Skeletal muscle tissue (tissue), 4 donors: ENCODE measurements around the gene MRPL10. TPM values are rescaled to one million over a fixed set of nuclear protein-coding genes. Genes with fewer than 3 reads are reported as not detected.

Experiments used
- H3K27ac ChIP-seq: one replicate; pipeline ENCODE4 v1.7.0; 2013; ENCODE audit warnings: mild to moderate bottlenecking, low read depth, low read length, inconsistent platforms
- H3K27me3 ChIP-seq, 3 donors: one replicate each; pipeline ENCODE4 v1.7.0; 2013; ENCODE audit warnings: low read length in 3 of 3; ENCODE audit not compliant: control insufficient read depth in 3 of 3, insufficient read depth in 3 of 3
- H3K36me3 ChIP-seq, 3 donors: one replicate each; pipeline ENCODE4 v1.7.0; 2013; ENCODE audit warnings: low read length in 3 of 3; ENCODE audit not compliant: control insufficient read depth in 3 of 3, insufficient read depth in 3 of 3
- H3K4me1 ChIP-seq, 3 donors: one replicate each; pipeline ENCODE4 v1.7.0; 2013; ENCODE audit warnings: low read length in 3 of 3, mild to moderate bottlenecking in 3 of 3; ENCODE audit not compliant: control insufficient read depth in 3 of 3, insufficient read depth in 3 of 3
- H3K4me3 ChIP-seq, 3 donors: one replicate each; pipeline ENCODE4 v1.7.0; 2013; ENCODE audit warnings: low read length in 3 of 3
- H3K9ac ChIP-seq, 3 donors: one replicate each; pipeline ENCODE4 v1.7.0; 2013; ENCODE audit warnings: low read length in 3 of 3, mild to moderate bottlenecking in 3 of 3, moderate library complexity in 2 of 3, low read depth in 1 of 3
- H3K9me3 ChIP-seq, 3 donors: one replicate each; pipeline ENCODE4 v1.7.0; 2013; ENCODE audit warnings: low read length in 3 of 3; ENCODE audit not compliant: control insufficient read depth in 3 of 3
- total RNA-seq: library from RNA; depleted of rRNA; stranded (reverse); fragments of >200 nt; gene quantifications from one replicate; pipeline ENCODE4 v1.2.3, GENCODE V29; 2014
- donor health status: Osteomylitis.

The MRPL10 gene
- total RNA-seq, 1 donor from 2014 or later: 19.8 TPM

DNA sequence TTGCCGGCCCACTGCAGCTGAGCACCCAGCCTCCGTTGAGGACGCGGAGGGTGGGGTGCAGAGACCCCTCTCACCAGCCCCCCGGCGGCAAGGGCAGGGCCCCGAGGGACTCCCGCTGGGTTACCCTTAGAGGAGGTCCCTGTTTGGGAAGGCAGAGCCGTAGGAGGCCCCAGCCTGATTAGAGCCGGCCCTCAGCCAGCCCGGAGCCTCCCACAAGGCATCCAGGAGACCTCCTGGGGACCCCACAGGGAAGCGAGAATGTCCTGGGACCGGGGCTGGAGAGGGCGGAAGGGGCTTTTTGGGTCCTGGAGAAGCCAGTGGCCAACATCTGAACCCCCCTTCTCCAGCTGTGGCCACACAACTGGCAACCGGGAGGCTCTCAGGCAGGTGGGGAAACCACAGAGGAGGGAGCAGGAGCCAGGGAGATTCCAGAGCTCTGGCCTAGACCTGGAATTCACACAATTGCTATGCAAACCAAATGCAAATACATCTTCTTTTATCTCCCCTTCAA, 41.4 kb upstream of the MRPL10 start:
- no peaks in the 10 kb centered on the region for H3K9me3 ChIP-seq
- peaks cover 61 to 72% (median 68%) of the 10 kb centered on the region in 3 donors for H3K27me3 ChIP-seq
- H3K4me1 ChIP-seq: peaks cover 0 to 2% (median 0%) of the 10 kb centered on the region in 3 donors
- no peak overlapping the region for H3K27ac ChIP-seq
- H3K9ac ChIP-seq: no peak overlapping the region
- no peak overlapping the region for H3K4me3 ChIP-seq
- no peaks in the 10 kb centered on the region for H3K36me3 ChIP-seq

DNA sequence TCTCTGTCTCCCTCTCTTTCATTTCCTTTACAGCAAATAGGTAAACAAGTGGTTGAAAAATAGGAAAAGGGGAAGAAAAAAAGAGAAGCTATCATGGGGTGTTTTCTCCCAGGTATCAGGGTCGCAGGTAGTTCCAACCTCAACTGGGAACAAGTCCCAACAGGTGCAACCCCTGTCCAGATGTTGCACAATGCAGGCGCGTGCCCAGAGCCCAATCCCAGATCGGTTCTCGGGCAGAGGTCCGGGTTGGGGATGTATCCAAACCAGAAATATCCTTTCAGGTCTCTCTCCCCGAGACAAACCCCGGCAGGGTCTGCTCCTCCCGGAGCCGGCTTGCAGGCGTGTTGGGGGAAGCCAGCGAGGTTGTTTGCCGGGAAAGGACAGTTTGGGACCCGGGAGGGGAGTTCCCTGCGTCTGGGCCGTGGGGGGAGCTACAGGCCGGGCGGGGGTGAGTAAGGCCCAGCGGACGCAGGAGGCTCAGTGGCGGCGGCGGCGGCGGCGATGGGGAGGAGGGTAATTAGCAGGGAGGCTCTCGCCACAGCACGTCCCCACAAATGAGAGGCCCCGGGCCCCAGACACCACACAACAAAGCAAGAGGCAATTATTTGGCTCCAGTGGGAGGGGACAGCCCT, 40.8 kb upstream of the MRPL10 start:
- H3K9ac ChIP-seq: no peak overlapping the region
- H3K36me3 ChIP-seq: no peaks in the 10 kb centered on the region
- H3K4me3 ChIP-seq: no peak overlapping the region
- H3K4me1 ChIP-seq: peaks cover 0 to 2% (median 0%) of the 10 kb centered on the region in 3 donors
- H3K27ac ChIP-seq: no peak overlapping the region
- no peaks in the 10 kb centered on the region for H3K9me3 ChIP-seq
- peaks cover 60 to 71% (median 63%) of the 10 kb centered on the region in 3 donors for H3K27me3 ChIP-seq

DNA sequence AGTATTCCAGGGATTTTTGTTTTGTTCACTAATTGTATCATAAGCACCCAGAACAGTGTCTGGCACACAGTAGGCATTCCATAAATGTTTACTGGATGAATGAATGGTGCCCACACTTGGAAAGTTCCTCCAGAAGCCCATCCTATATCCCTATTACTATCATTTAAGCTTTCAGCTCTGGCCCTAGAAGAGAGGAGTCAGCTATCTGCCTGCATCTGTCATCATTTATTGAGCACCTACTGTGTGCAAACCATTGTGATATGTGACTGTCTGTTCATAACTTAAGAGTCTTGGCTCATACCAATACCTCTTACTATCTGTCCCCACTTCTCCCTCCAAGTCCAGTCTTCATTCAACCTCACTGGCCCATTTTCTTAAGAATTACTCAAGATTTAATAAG, 39.7 kb upstream of the MRPL10 start:
- peaks cover 0 to 2% (median 0%) of the 10 kb centered on the region in 3 donors for H3K4me1 ChIP-seq
- no peaks in the 10 kb centered on the region for H3K9me3 ChIP-seq
- no peak overlapping the region for H3K27ac ChIP-seq
- H3K4me3 ChIP-seq: no peak overlapping the region
- no peaks in the 10 kb centered on the region for H3K36me3 ChIP-seq
- H3K27me3 ChIP-seq: peaks cover 68 to 81% (median 69%) of the 10 kb centered on the region in 3 donors
- no peak overlapping the region for H3K9ac ChIP-seq

DNA sequence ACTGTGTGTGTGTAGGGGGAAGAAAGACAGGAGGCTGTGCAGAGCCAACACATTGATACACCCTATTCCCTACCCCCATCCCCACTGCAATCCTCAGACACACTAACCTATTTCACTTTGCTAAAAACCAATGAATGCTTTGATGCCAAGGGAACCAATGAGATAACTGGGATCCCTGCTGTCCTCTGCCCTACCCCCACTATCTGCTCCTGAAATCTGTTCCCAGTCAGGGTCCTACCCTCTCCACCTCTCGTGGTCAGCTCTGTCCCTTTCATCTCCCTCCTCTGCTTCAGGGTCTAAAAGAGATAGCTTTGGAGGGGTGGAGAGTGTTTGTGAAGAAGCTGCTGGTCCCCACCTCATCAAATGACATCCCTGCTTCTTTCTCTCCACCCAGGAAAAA, 38.7 kb upstream of the MRPL10 start:
- Histone ChIP-seq H3K36me3 (no peaks in the 10 kb centered on the region), H3K27ac (no peak overlapping the region), H3K4me1 (peaks cover 0 to 2% (median 0%) of the 10 kb centered on the region in 3 donors), H3K4me3 (no peak overlapping the region), H3K9ac (no peak overlapping the region), H3K27me3 (peaks cover 67 to 86% (median 68%) of the 10 kb centered on the region in 3 donors), H3K9me3 (no peaks in the 10 kb centered on the region)

DNA sequence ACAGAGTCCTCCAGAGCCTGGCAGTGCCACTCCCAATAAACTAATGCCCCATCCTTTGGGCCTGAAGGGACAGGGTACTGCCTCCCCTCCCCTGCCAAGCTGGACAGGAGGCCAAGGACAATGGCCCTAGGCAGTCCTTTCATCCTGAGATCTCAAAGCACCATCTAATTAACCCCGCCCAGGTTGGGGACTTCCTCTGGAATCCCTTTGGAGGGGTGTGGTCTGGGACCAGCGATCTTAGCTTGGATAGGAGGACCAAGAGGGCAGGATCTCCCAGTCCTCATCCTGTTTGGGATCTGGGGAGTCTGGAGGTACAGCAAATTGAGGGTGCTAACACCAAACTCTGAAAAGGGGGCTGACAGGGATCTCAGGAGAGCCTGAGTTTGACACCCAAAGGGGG, 37.8 kb upstream of the MRPL10 start:
- Histone ChIP-seq H3K4me3 (no peak overlapping the region), H3K4me1 (peaks cover 0 to 2% (median 0%) of the 10 kb centered on the region in 3 donors), H3K9me3 (no peaks in the 10 kb centered on the region), H3K27ac (no peak overlapping the region), H3K9ac (no peak overlapping the region), H3K36me3 (no peaks in the 10 kb centered on the region), H3K27me3 (peaks cover 62 to 82% (median 65%) of the 10 kb centered on the region in 3 donors)

DNA sequence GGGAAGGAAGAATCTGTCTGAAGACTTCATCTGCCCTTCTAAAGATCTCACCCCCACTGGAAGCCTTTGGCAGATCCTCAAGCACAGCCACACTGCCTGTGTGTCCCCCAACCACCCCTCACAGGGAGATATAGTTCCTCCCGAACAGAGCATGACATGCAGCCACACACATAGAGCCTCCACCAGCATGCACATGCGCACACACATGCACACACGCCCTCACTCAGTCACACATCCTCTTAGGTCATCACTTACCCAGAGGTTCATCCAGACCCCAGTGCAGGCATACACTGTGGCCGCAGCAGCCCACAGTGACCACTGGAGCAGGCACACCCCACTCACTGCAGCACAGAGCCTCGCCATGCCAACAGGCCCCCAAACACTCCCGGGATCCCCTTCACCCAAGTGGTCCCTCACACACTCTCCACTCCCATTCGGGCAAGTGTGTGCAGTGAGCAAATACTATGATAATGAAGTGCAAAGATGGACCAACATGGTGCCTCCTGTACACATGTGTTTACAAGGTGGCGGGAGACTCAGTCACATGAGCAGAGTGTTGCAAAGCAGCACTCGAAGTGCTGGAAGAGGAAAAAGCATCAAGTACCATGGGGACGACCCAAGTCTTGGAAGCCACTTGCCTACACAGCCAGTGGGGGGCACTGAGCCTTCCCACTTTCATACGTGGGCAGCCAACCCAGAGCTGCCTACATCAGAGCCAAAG, 36.6 kb upstream of the MRPL10 start:
- Histone ChIP-seq H3K27ac (no peak overlapping the region), H3K9me3 (no peaks in the 10 kb centered on the region), H3K4me3 (no peak overlapping the region), H3K4me1 (peaks cover 0 to 2% (median 0%) of the 10 kb centered on the region in 3 donors), H3K36me3 (no peaks in the 10 kb centered on the region), H3K9ac (no peak overlapping the region), H3K27me3 (peaks cover 55 to 75% (median 64%) of the 10 kb centered on the region in 3 donors)

DNA sequence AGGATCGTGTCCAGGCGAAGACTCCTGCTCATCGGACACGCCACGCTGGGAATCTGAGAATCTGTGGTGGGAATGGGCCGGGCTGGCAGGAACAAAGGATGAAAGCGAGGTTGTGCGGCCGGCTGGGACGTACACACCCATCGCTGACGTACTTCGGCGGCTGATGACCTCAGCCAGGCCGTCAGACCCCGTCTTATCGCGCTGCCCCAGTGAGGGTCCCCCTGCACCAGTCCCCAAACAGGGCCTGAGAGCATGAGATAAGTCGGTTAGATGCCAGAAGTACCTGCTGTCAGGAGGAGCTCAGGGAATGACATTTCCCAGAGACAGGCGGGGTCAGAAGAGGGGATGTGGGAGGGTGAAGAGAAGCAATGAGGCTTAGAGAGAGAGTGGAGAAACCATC, 35.6 kb upstream of the MRPL10 start:
- no peak overlapping the region for H3K9ac ChIP-seq
- no peak overlapping the region for H3K4me3 ChIP-seq
- H3K4me1 ChIP-seq: no peaks in the 10 kb centered on the region
- H3K9me3 ChIP-seq: no peaks in the 10 kb centered on the region
- no peaks in the 10 kb centered on the region for H3K36me3 ChIP-seq
- peaks cover 49 to 70% (median 53%) of the 10 kb centered on the region in 3 donors for H3K27me3 ChIP-seq
- H3K27ac ChIP-seq: no peak overlapping the region

DNA sequence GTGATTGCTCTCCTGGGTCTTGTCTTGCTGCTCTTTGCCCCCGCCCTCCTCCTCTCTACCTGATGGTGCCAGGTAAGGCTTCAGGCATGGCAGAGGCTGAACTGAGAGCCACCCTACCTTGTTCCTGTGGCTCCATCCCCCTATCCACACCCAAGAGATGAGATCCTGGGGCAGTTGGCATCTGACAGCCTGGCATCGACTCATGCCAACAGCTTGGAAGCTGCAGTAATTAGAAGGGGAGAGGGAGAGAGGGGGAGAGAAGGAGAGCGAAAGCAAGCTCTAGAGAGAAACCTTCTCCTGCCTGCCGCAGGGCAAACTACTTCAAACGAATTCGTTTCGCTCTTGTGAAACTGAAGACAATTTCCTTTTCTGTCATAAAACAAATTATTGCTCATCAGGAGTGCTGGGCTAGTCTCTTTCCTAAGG, 33.5 kb upstream of the MRPL10 start:
- Histone ChIP-seq H3K36me3 (no peaks in the 10 kb centered on the region), H3K9ac (no peak overlapping the region), H3K27ac (no peak overlapping the region), H3K4me3 (no peak overlapping the region), H3K27me3 (peaks cover 36 to 57% (median 46%) of the 10 kb centered on the region in 3 donors), H3K9me3 (no peaks in the 10 kb centered on the region), H3K4me1 (no peaks in the 10 kb centered on the region)

DNA sequence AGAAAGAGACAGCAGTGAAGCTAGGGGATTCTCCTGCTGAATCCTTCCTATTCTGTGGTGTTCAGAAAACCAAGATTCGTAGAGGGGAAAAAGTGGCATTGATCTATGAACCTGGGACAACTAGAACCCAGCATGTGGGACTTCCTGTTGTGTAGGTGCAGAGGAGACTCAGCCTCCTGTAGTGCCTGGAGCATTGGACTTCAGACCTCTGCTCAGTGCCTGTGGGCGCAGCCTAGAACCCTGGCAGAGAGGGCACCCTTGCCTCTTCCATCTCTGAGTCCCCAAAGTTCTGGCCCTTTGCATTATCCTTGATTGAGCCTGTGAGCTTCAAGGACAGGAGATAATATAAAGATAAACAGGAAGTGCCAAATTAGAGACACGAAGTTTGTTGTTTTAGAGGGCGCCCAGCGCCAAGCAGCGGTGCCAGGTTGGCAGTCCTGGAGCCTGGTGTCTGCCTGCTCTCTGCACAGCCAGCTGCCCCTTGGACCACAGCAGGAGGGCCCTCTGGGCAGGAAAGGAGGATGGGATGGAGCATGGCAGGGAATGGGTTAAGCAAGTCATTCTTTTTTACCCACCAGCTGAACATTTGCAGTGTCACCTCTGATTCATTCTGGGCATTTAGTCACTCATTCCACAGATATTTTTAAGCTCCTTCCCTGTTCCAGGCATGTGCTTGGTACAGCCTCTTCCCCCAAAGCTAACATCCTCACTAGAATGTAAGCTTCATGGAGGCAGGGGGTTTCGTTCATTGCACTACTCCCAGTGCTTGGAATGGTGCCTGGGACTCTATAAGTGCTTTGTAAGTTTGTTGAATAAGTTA, 31.5 kb upstream of the MRPL10 start:
- H3K27me3 ChIP-seq: peaks cover 29 to 54% (median 44%) of the 10 kb centered on the region in 3 donors
- no peak overlapping the region for H3K4me3 ChIP-seq
- no peaks in the 10 kb centered on the region for H3K36me3 ChIP-seq
- no peaks in the 10 kb centered on the region for H3K9me3 ChIP-seq
- H3K4me1 ChIP-seq: no peaks in the 10 kb centered on the region
- no peak overlapping the region for H3K27ac ChIP-seq
- H3K9ac ChIP-seq: no peak overlapping the region
